Spleen (tissue), 11 donors: ENCODE results near the gene FOXO3. TPM values are rescaled to one million over a fixed set of nuclear protein-coding genes. Genes with fewer than 3 reads are reported as not detected.

Experiments
- DNase-seq: peaks from one replicate; pipeline ENCODE4 v3.0.0-alpha.2; 2020
- H3K27ac ChIP-seq, 8 donors: fragments of 200-600 bp; sonication (generic) in 7 of 8; 1 replicate in 4 of 8; 2 replicates in 4 of 8; pipeline versions ENCODE4 v1.5.0 to v1.8.0; 2016 to 2021; ENCODE audit warnings: inconsistent platforms in 4 of 8, mild to moderate bottlenecking in 4 of 8, moderate library complexity in 1 of 8
- H3K27me3 ChIP-seq, 7 donors: fragments of 200-600 bp; sonication (generic) in 6 of 7; replicated peaks in 1 of 7; 1 replicate in 4 of 7; 2 replicates in 3 of 7; pipeline versions ENCODE4 v1.5.0 to v1.8.0; 2016 to 2021; ENCODE audit warnings: inconsistent platforms in 3 of 7, mild to moderate bottlenecking in 1 of 7
- H3K36me3 ChIP-seq, 6 donors: fragments of 200-600 bp; sonication (generic) in 5 of 6; 1 replicate in 4 of 6; 2 replicates in 2 of 6; pipeline versions ENCODE4 v1.5.0 to v1.8.0; 2016 to 2021; ENCODE audit warnings: inconsistent platforms in 2 of 6
- H3K4me1 ChIP-seq, 6 donors: fragments of 200-600 bp; sonication (generic) in 5 of 6; 1 replicate in 3 of 6; 2 replicates in 3 of 6; pipeline versions ENCODE4 v1.5.0 to v1.8.0; 2016 to 2021; ENCODE audit warnings: inconsistent platforms in 3 of 6
- H3K4me3 ChIP-seq, 8 donors: fragments of 200-600 bp; sonication (generic) in 7 of 8; 1 replicate in 4 of 8; 2 replicates in 4 of 8; pipeline versions ENCODE4 v1.5.0 to v1.8.0; 2016 to 2021; ENCODE audit warnings: inconsistent platforms in 4 of 8, mild to moderate bottlenecking in 4 of 8, moderate library complexity in 2 of 8
- H3K9me3 ChIP-seq, 8 donors: fragments of 200-600 bp; sonication (generic) in 7 of 8; 1 replicate in 4 of 8; 2 replicates in 4 of 8; pipeline versions ENCODE4 v1.5.0 to v1.8.0; 2016 to 2021; ENCODE audit warnings: inconsistent platforms in 4 of 8
- CTCF ChIP-seq, 11 experiments: fragments of 200-600 bp in 7 of 11; fragments of 450-650 bp in 4 of 11; sonication (generic) in 4 of 11; IDR thresholded peaks in 8 of 11; conservative IDR thresholded peaks in 3 of 11; 1 replicate in 7 of 11; 2 replicates in 4 of 11; pipeline versions ENCODE4 v1.4.0 to v1.8.0; 2016 to 2021; ENCODE audit warnings: antibody characterized with exemption in 11 of 11, inconsistent platforms in 4 of 11, mild to moderate bottlenecking in 1 of 11
- POLR2A ChIP-seq, 3 donors: fragments of 450-650 bp; IDR thresholded peaks; one replicate each; pipeline ENCODE4 v1.5.1; 2017; ENCODE audit warnings: antibody characterized with exemption in 3 of 3, mild to moderate bottlenecking in 1 of 3
- POLR2AphosphoS5 ChIP-seq, 3 donors: sonication (generic); formaldehyde crosslinking; IDR thresholded peaks; one replicate each; pipeline ENCODE4 v1.5.1; 2017; ENCODE audit warnings: antibody characterized with exemption in 3 of 3
- WGBS, 5 donors: extraction: QIAGEN DNeasy Blood & Tissue Kit in 3 of 5; methylation state at CpG; one replicate each; pipeline versions ENCODE4 v1.1.5 to v1.1.7; 2013 to 2018; 5-methylcytosine and 5-hydroxymethylcytosine counted together
- intact Hi-C: fragments of 100-400 bp; cut with DNase I; formaldehyde crosslinking; loops from one replicate; pipeline ENCODE4 v1.15.0; 2023; ENCODE audit warnings: low total_unique reads
- polyA plus RNA-seq, 3 donors: library from polyadenylated mRNA; stranded (reverse); fragments of 200-250 nt; gene quantifications; one replicate each; pipeline ENCODE4 v1.2.1, GENCODE V29; 2013
- total RNA-seq, 7 donors: library from RNA; depleted of rRNA in 3 of 7; stranded (reverse); fragments of >200 nt in 3 of 7; fragmentation: NEBNext Ultra II Directional in 4 of 7; extraction: Animal tissue kit (Norgen Biotek cat#: 25700) in 4 of 7; gene quantifications; one replicate each; pipeline versions ENCODE4 v1.1.0 to v1.2.1, GENCODE V29; 2016 to 2021
- donor health status: healthy with polysubstance abuse.
- donor health status: DM: no; HTN: no; CAD: no; lungs with moderate emphysema.
- donor health status: DM: no; HTN: no; CAD: no.
- donor health status: Bipolar disorder and iron deficiency.
- donor health status: healthy.
- donor health status: DM: no; HTN: no; CAD: no.
- donor health status: DM: yes; HTN: yes; CAD: no.

Gene FOXO3
- total and polyA plus RNA-seq, 10 donors, result 9.4 to 86.9 (median 67.0) TPM

- intact Hi-C loops, result no loop called here
- 63 to 74% (median 68%) methylated on average over 4 of the region's 4 CpGs for WGBS, 5 donors
- peaks cover 0 to 89% (median 47%) of the 10 kb centered on the region in 6 donors for H3K4me1 ChIP-seq
Observed at GRCh38 chr6:108610957-108611586, 50.4 kb downstream of the FOXO3 start.

GRCh38 chr6:108612852-108613251, 52.1 kb downstream of the FOXO3 start:
- TF ChIP-seq POLR2A (IDR thresholded peaks at IDR 0.05) (no peak), CTCF (IDR thresholded peaks at IDR 0.05 in 8 of 11, conservative IDR thresholded peaks at IDR 0.05 in 3 of 11) (no peak), POLR2AphosphoS5 (IDR thresholded peaks at IDR 0.05) (no peak)
- H3K4me1 ChIP-seq, result peaks cover 6 to 89% (median 41%) of the 10 kb centered on the region in 6 donors
- no peak for DNase-seq

More at GRCh38 chr6:108610957-108611586, 50.4 kb downstream of the FOXO3 start:
- no peak overlapping the region for H3K27ac ChIP-seq
- H3K4me3 ChIP-seq, result no peak overlapping the region
- peaks cover 0 to 16% (median 12%) of the 10 kb centered on the region in 8 donors for H3K9me3 ChIP-seq
- no peaks in the 10 kb centered on the region for H3K27me3 ChIP-seq
- no peak for TF ChIP-seq POLR2A (IDR thresholded peaks at IDR 0.05)
- TF ChIP-seq POLR2AphosphoS5 (IDR thresholded peaks at IDR 0.05), result no peak
- no peak for TF ChIP-seq CTCF (IDR thresholded peaks at IDR 0.05 in 8 of 11, conservative IDR thresholded peaks at IDR 0.05 in 3 of 11)
- DNase-seq, result no peak
- peaks cover 0 to 6% (median 0%) of the 10 kb centered on the region in 6 donors for H3K36me3 ChIP-seq

GRCh38 chr6:108616544-108616943, 55.8 kb downstream of the FOXO3 start:
- DNase-seq, result no peak
- Histone ChIP-seq H3K36me3 (peaks cover 0 to 6% (median 0%) of the 10 kb centered on the region in 6 donors), H3K27ac (peak overlapping the region in 4 of 8 donors; percentile 18 to 41 (median 32)), H3K9me3 (peaks cover 0 to 16% (median 12%) of the 10 kb centered on the region in 8 donors), H3K27me3 (no peaks in the 10 kb centered on the region), H3K4me3 (no peak overlapping the region), H3K4me1 (peaks cover 26 to 89% (median 45%) of the 10 kb centered on the region in 6 donors)
- no peak for TF ChIP-seq CTCF (IDR thresholded peaks at IDR 0.05 in 8 of 11, conservative IDR thresholded peaks at IDR 0.05 in 3 of 11)
- TF ChIP-seq POLR2A (IDR thresholded peaks at IDR 0.05), result no peak
- TF ChIP-seq POLR2AphosphoS5 (IDR thresholded peaks at IDR 0.05), result no peak
- 58 to 77% (median 66%) methylated on average over 3 of the region's 3 CpGs for WGBS, 5 donors
- intact Hi-C loops, result no loop called here

More at GRCh38 chr6:108612852-108613251, 52.1 kb downstream of the FOXO3 start:
- no peak overlapping the region for H3K27ac ChIP-seq
- intact Hi-C loops, result no loop called here
- no peak overlapping the region for H3K4me3 ChIP-seq
- H3K27me3 ChIP-seq, result no peaks in the 10 kb centered on the region
- H3K9me3 ChIP-seq, result peaks cover 0 to 16% (median 12%) of the 10 kb centered on the region in 8 donors
- peaks cover 0 to 6% (median 0%) of the 10 kb centered on the region in 6 donors for H3K36me3 ChIP-seq

GRCh38 chr6:108616973-108617372, 56.3 kb downstream of the FOXO3 start:
- H3K27ac ChIP-seq, result peak overlapping the region in 4 of 8 donors; percentile 18 to 41 (median 32)
- peaks cover 26 to 91% (median 48%) of the 10 kb centered on the region in 6 donors for H3K4me1 ChIP-seq
- intact Hi-C loops, result no loop called here

More at GRCh38 chr6:108616973-108617372, 56.3 kb downstream of the FOXO3 start:
- Histone ChIP-seq H3K9me3 (peaks cover 0 to 13% (median 12%) of the 10 kb centered on the region in 8 donors), H3K4me3 (no peak overlapping the region), H3K27me3 (no peaks in the 10 kb centered on the region), H3K36me3 (peaks cover 0 to 6% (median 0%) of the 10 kb centered on the region in 6 donors)
- no peak for TF ChIP-seq POLR2A (IDR thresholded peaks at IDR 0.05)
- TF ChIP-seq POLR2AphosphoS5 (IDR thresholded peaks at IDR 0.05), result no peak
- TF ChIP-seq CTCF (IDR thresholded peaks at IDR 0.05 in 8 of 11, conservative IDR thresholded peaks at IDR 0.05 in 3 of 11), result no peak
- DNase-seq, result no peak
